HEK293T (cell line): ENCODE results near the gene PITX2.
"Not testable (repeated sequence)": the region's sequence is repeated elsewhere in the genome, so short reads cannot be mapped to it uniquely, and the experiment has no call there.

Experiments used
- CTCF ChIA-PET: fragments of 350-600 bp; formaldehyde crosslinking; extraction: SDS; loops from one replicate; lab custom pipeline; 2021; ENCODE audit warnings: antibody characterized with exemption, inconsistent platforms; lab: Yijun Ruan, JAX
- POLR2A ChIA-PET: fragments of 350-600 bp; formaldehyde crosslinking; extraction: SDS; loops from one replicate; lab custom pipeline; 2020; ENCODE audit warnings: antibody characterized with exemption, inconsistent platforms; lab: Yijun Ruan, JAX
- DNase-seq: peaks from one replicate; pipeline ENCODE4 v3.0.0; 2012; ENCODE audit warnings: mixed read lengths; ENCODE audit errors: extremely low spot score
- ARNT ChIP-seq: fragments of 450-650 bp; IDR thresholded peaks from 2 replicates; pipeline ENCODE4 v1.6.1; 2017; ENCODE audit warnings: mild to moderate bottlenecking
- BHLHE40 ChIP-seq: fragments of 450-650 bp; IDR thresholded peaks from 2 replicates; pipeline ENCODE4 v1.6.1; 2016; ENCODE audit warnings: mild to moderate bottlenecking, moderate library complexity, borderline replicate concordance
- CTBP1 ChIP-seq: fragments of 450-650 bp; IDR thresholded peaks from 2 replicates; pipeline ENCODE4 v1.6.1; 2016; ENCODE audit warnings: borderline replicate concordance
- ELF4 ChIP-seq: fragments of 450-650 bp; IDR thresholded peaks from 2 replicates; pipeline ENCODE4 v1.6.1; 2017; ENCODE audit warnings: antibody characterized with exemption
- FOXA1 ChIP-seq: fragments of 450-650 bp; IDR thresholded peaks from 2 replicates; pipeline ENCODE4 v1.6.1; 2016; ENCODE audit warnings: mild to moderate bottlenecking
- FOXK2 ChIP-seq: fragments of 450-650 bp; IDR thresholded peaks from 2 replicates; pipeline ENCODE4 v1.6.1; 2016; ENCODE audit warnings: mild to moderate bottlenecking
- FOXM1 ChIP-seq: fragments of 450-650 bp; IDR thresholded peaks from 2 replicates; pipeline ENCODE4 v1.6.1; 2017; ENCODE audit warnings: mild to moderate bottlenecking, borderline replicate concordance
- HDGF ChIP-seq: fragments of 450-650 bp; IDR thresholded peaks from 2 replicates; pipeline ENCODE4 v1.6.1; 2017; ENCODE audit warnings: antibody characterized with exemption, borderline replicate concordance
- L3MBTL2 ChIP-seq: fragments of 450-650 bp; conservative IDR thresholded peaks from 2 replicates; pipeline ENCODE4 v1.6.1; 2016; ENCODE audit warnings: mild to moderate bottlenecking
- LEF1 ChIP-seq: fragments of 450-650 bp; IDR thresholded peaks from 2 replicates; pipeline ENCODE4 v1.6.1; 2017; ENCODE audit warnings: mild to moderate bottlenecking, borderline replicate concordance
- NFRKB ChIP-seq: fragments of 450-650 bp; IDR thresholded peaks from 2 replicates; pipeline ENCODE4 v1.6.1; 2016; ENCODE audit warnings: mild to moderate bottlenecking, moderate library complexity
- SP1 ChIP-seq: fragments of 450-650 bp; IDR thresholded peaks from 2 replicates; pipeline ENCODE4 v1.6.1; 2017
- SUZ12 ChIP-seq: fragments of 450-650 bp; IDR thresholded peaks from 2 replicates; pipeline ENCODE4 v1.6.1; 2016; ENCODE audit warnings: mild to moderate bottlenecking
- TARDBP ChIP-seq: fragments of 450-650 bp; IDR thresholded peaks from 2 replicates; pipeline ENCODE4 v1.6.1; 2016
- ZNF384 ChIP-seq: fragments of 450-650 bp; IDR thresholded peaks from 2 replicates; pipeline ENCODE4 v1.6.1; 2016
- TF ChIP-seq, protein P1 (sequence below): fragments of 450-650 bp; IDR thresholded peaks from 2 replicates; pipeline ENCODE4 v1.6.1; 2016

Gene PITX2

DNA sequence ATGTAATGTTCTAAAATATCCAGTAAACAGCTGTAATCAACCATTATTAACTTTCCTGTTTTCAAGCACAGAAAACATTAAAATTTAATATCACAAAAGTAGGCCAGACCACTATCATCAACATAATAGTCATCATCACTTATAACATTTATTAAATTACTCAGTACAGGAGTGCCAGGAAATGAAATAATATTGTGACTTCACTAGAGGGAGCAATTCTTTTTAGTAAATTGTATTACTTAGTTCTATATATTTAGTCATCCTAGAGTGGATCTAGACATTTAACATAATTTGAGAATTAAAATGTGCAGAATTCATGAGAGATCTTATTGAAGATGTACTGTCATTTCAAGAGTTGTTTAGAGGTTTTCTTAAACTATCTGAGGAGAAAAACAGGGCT lies 33.6 kb downstream of the PITX2 start:
- ChIA-PET CTCF (interaction anchor here (1.2 kb wide), 1 partner anchor 19 kb away, joined by 3 read pairs; no protein-coding TSS in a partner anchor), POLR2A (no interaction called here)
- no peak for DNase-seq
- no peak for TF ChIP-seq HDGF
- TF ChIP-seq, protein P1, sequence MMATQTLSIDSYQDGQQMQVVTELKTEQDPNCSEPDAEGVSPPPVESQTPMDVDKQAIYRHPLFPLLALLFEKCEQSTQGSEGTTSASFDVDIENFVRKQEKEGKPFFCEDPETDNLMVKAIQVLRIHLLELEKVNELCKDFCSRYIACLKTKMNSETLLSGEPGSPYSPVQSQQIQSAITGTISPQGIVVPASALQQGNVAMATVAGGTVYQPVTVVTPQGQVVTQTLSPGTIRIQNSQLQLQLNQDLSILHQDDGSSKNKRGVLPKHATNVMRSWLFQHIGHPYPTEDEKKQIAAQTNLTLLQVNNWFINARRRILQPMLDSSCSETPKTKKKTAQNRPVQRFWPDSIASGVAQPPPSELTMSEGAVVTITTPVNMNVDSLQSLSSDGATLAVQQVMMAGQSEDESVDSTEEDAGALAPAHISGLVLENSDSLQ: no peak
- TF ChIP-seq ARNT: no peak
- no peak for TF ChIP-seq ELF4
- no peak for TF ChIP-seq NFRKB
- TF ChIP-seq FOXA1: no peak
- no peak for TF ChIP-seq L3MBTL2
- no peak for TF ChIP-seq SP1
- TF ChIP-seq BHLHE40: no peak
- no peak for TF ChIP-seq FOXK2
- no peak for TF ChIP-seq LEF1
- TF ChIP-seq ZNF384: no peak
- no peak for TF ChIP-seq CTBP1
- no peak for TF ChIP-seq FOXM1
- TF ChIP-seq TARDBP: no peak
- no peak for TF ChIP-seq SUZ12

DNA sequence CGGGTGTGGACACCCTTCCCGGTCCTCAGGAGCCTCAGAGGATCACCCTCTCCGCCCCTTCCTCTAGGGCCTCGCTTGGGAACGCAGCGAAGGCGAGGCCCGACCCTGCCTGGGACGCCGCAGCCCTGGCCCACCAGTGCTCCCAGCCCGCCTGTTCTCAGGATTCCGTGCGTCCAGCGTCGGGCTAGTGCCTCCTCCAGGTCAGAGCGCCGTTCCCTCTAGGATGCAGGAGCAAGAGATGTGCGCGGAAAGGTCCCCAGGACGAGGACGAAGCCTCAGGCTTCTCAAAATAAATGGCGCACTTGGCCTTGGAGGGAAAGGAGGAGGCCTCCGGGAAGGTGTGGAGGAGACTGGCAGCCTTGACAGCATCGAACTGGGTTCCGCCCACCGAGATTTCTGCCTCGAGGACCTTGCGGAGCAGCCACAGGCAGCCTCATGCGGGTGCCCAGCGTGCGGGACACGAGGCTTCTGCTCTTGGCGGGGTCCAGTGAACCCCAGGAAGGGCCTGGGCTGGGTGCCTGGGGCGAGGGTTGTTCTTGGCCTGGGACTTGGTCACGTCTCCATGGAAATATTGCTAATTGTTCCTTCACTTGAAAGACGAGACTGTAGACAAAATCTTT lies 35.1 kb downstream of the PITX2 start:
- POLR2A ChIA-PET: no interaction called here
- CTCF ChIA-PET: interaction anchor here (0.7 kb wide), 1 partner anchor 76 kb away, joined by 3 read pairs; no protein-coding TSS in a partner anchor
- no peak for TF ChIP-seq HDGF
- no peak for TF ChIP-seq SUZ12
- no peak for TF ChIP-seq FOXM1
- no peak for TF ChIP-seq TARDBP
- no peak for TF ChIP-seq ELF4
- no peak for TF ChIP-seq FOXK2
- no peak for TF ChIP-seq BHLHE40
- no peak for TF ChIP-seq CTBP1
- TF ChIP-seq ZNF384: no peak
- TF ChIP-seq FOXA1: no peak
- TF ChIP-seq L3MBTL2: no peak
- no peak for TF ChIP-seq LEF1
- no peak for TF ChIP-seq SP1
- no peak for TF ChIP-seq ARNT
- TF ChIP-seq, protein P1: no peak
- TF ChIP-seq NFRKB: no peak

DNA sequence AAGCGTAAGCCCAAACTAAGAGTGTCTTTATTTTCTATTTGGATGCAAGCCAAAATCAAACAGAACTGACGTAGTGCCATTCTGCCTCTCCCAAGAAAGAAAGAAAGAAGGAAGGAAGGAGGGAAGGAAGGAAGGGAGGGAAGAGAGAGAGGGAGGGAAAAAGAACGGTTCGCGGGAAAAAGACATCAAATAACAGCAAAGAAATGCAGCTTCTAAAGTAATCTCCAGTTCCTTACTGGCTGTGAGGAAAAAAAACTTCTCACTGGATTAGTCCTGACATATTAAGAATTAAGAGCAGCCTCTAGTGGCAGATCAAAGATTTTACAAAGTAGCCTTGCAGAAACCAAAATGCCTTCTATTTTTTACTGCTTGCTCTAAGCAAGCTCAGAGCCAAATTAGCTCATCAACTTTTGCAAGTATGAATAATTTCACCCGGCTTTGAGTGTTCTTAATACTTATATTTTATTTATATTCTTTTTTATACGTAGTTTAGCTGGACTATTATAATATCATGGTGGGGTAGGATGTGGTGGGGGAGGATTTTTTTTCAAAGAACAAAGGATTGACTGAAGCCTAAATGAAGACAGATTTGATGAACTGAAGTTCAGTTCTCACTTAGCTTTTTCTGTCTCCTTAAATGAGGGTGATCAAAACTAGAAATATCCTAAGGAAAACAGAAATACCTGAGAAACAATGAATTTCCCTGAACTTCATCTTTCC lies 36.6 kb downstream of the PITX2 start:
- ChIA-PET CTCF (interaction anchor here (0.6 to 1.1 kb wide), 3 partner anchors 378 to 644 kb away, joined by 3 read pairs; no protein-coding TSS in a partner anchor), POLR2A (no interaction called here)
- DNase-seq: peak; percentile 57
- TF ChIP-seq SUZ12: no peak
- TF ChIP-seq FOXM1: no peak
- TF ChIP-seq L3MBTL2: 0 out of 2 replicates have a peak, but pooled peaks have one; percentile 17
- no peak for TF ChIP-seq HDGF
- TF ChIP-seq, protein P1: peak; percentile 33; the same call in 1 of the 2 replicates
- no peak for TF ChIP-seq TARDBP
- TF ChIP-seq ZNF384: peak; percentile 87
- no peak for TF ChIP-seq NFRKB
- no peak for TF ChIP-seq ELF4
- TF ChIP-seq SP1: no peak

More for the DNA sequence above, 35.1 kb downstream of the PITX2 start:
- no peak for DNase-seq

DNA sequence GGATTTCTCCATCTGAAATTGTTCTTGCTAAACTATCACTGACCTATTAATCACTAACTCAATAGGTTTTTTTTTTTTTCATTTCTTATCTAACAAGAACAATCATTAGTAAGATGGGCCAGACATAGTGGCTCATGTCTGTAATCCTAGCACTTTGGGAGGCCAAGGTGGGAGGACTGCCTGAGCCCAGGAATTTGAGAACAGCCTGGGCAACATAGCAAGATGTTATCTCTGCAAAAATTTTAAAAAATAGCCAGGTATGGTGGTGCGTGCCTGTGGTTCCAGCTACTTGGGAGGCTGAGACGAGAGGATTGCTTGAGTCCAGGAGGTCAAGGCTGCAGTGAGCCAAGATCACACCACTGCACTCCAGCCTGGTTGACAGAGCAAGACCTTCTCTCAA lies 46.2 kb downstream of the PITX2 start:
- POLR2A ChIA-PET, DNase-seq, CTCF ChIA-PET: not testable (repeated sequence)
